ENCODE data around the gene RWDD1. TPM values are rescaled to one million over a fixed set of nuclear protein-coding genes. Genes with fewer than 3 reads are reported as not detected.

RWDD1 gene
- total and polyA plus RNA-seq, 9 donors, result 52.3 to 65.7 (median 56.8) TPM

DNA sequence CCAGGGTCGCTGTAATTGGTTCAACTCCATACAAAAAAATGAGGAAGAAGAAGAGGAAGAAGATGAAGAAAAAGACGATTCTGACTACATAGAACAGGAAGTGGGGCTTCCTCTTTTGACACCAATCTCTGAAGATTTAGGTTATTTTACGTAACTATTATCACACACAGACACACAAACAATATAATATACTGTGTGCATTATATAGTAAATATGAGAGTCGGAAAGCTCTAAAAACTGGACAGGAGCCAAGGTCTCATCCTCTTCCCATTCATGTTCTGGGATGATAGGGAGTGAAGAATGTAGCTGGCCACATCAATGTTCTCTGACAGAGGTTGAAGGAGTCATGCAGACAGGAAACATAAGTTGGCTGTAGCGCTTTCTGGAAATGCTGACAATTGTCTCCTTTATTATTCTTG, 58.3 kb downstream of the RWDD1 start:
- H3K27me3 ChIP-seq (ENCODE audit: control insufficient read depth, insufficient read depth, low read length), result no peaks in the 10 kb centered on the region
- no peaks in the 10 kb centered on the region for H3K9me3 ChIP-seq (replicated peaks; ENCODE audit: control insufficient read depth, low read depth, low read length)
- no peaks in the 10 kb centered on the region for H3K4me1 ChIP-seq (ENCODE audit: control insufficient read depth, insufficient read depth, low read length)
- H3K4me3 ChIP-seq (ENCODE audit: low read length), result no peak overlapping the region
- no peak overlapping the region for H3K27ac ChIP-seq (ENCODE audit: low read length)
- peaks cover 4% of the 10 kb centered on the region for H3K36me3 ChIP-seq (ENCODE audit: control insufficient read depth, insufficient read depth, low read length)
- WGBS (ENCODE audit: insufficient coverage), result 80% methylated on average over 1 of the region's 5 CpGs
- peak; percentile 27 for DNase-seq

DNA sequence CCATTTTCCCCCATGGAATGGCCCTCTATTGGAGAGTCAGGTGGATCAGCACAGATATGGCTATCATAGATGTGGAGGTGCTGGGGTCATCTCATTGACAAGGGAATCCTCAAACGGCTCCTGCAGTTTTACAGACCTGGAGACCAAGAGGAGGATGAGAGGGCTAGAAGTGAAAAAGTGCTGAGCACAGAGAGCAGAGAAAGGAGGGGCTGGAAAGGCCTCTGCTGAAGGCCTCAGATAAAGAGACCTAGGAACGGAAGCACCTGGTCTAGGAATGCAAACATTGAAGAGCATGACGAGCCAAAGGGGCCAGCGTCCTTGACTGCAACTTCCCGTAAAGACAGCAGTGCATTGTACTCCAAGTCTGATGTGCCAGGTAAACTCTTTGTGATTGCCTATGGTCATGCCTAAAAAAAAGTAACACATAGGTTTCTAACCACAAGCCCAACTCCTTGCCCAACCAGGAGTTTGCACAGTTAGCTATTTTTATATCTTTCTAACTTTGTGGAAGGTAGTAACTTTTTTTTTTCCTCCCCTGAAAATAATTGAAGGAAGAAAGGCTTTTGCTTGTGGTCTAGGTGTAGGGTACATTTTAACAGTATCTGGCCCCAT, 60.2 kb downstream of the RWDD1 start:
- no peaks in the 10 kb centered on the region for H3K9me3 ChIP-seq (replicated peaks; ENCODE audit: control insufficient read depth, low read depth, low read length)
- 70% methylated on average over 5 of the region's 5 CpGs for WGBS (ENCODE audit: insufficient coverage)
- DNase-seq, result peak; percentile 39
- no peaks in the 10 kb centered on the region for H3K27me3 ChIP-seq (ENCODE audit: control insufficient read depth, insufficient read depth, low read length)
- no peaks in the 10 kb centered on the region for H3K4me1 ChIP-seq (ENCODE audit: control insufficient read depth, insufficient read depth, low read length)
- H3K36me3 ChIP-seq (ENCODE audit: control insufficient read depth, insufficient read depth, low read length), result peaks cover 7% of the 10 kb centered on the region
- H3K4me3 ChIP-seq (ENCODE audit: low read length), result no peak overlapping the region
- H3K27ac ChIP-seq (ENCODE audit: low read length), result no peak overlapping the region

- H3K27me3 ChIP-seq (ENCODE audit: control insufficient read depth, insufficient read depth, low read length), result no peaks in the 10 kb centered on the region
- H3K4me3 ChIP-seq (ENCODE audit: low read length), result no peak overlapping the region
- H3K9me3 ChIP-seq (replicated peaks; ENCODE audit: control insufficient read depth, low read depth, low read length), result no peaks in the 10 kb centered on the region
- H3K4me1 ChIP-seq (ENCODE audit: control insufficient read depth, insufficient read depth, low read length), result no peaks in the 10 kb centered on the region
- H3K27ac ChIP-seq (ENCODE audit: low read length), result no peak overlapping the region
- peaks cover 7% of the 10 kb centered on the region for H3K36me3 ChIP-seq (ENCODE audit: control insufficient read depth, insufficient read depth, low read length)
- DNase-seq, result no peak
- 100% methylated on average over 1 of the region's 2 CpGs for WGBS (ENCODE audit: insufficient coverage)
Observed at GRCh38 chr6:116633685-116634084, 62.4 kb downstream of the RWDD1 start.

Other genes starting within 250 kb of the RWDD1 start
- gene DSE, start 200.6 kb upstream of the RWDD1 start, total RNA-seq, result 38.3 TPM
- 10 to 100 TPM; 23.7 to 42.3 (median 29.7) TPM for gene DSE, start 200.6 kb upstream of the RWDD1 start, polyA plus RNA-seq (ENCODE audit: insufficient read depth in 1 of 8, insufficient read length in 8 of 8, low replicate concordance in 1 of 8)
- gene CALHM6, start 110.1 kb upstream of the RWDD1 start, total RNA-seq, result 3.8 TPM
- 1 to 10 TPM; 1.8 to 5.3 (median 3.6) TPM for gene CALHM6, start 110.1 kb upstream of the RWDD1 start, polyA plus RNA-seq (ENCODE audit: insufficient read depth in 1 of 8, insufficient read length in 8 of 8, low replicate concordance in 1 of 8)
- gene CALHM5, start 59.9 kb upstream of the RWDD1 start, total RNA-seq, result 3.7 TPM
- gene CALHM5, start 59.9 kb upstream of the RWDD1 start, polyA plus RNA-seq (ENCODE audit: insufficient read depth in 1 of 8, insufficient read length in 8 of 8, low replicate concordance in 1 of 8), result 1 to 10 TPM; 1.9 to 4.1 (median 2.6) TPM
- 0.09 TPM for gene TRAPPC3L, start 25.8 kb upstream of the RWDD1 start, total RNA-seq
- under 1 TPM in 7 of 8 donors, not detected in 1; 0.07 to 0.18 (median 0.11) TPM for gene TRAPPC3L, start 25.8 kb upstream of the RWDD1 start, polyA plus RNA-seq (ENCODE audit: insufficient read depth in 1 of 8, insufficient read length in 8 of 8, low replicate concordance in 1 of 8)
- gene CALHM4, start 17.8 kb upstream of the RWDD1 start, total RNA-seq, result not detected
- gene CALHM4, start 17.8 kb upstream of the RWDD1 start, polyA plus RNA-seq (ENCODE audit: insufficient read depth in 1 of 8, insufficient read length in 8 of 8, low replicate concordance in 1 of 8), result under 1 TPM in 2 of 8 donors, not detected in 6; 0.15 to 0.23 TPM
- gene RSPH4A, start 45.0 kb downstream of the RWDD1 start, total RNA-seq, result 0.27 TPM
- gene RSPH4A, start 45.0 kb downstream of the RWDD1 start, polyA plus RNA-seq (ENCODE audit: insufficient read depth in 1 of 8, insufficient read length in 8 of 8, low replicate concordance in 1 of 8), result under 1 TPM; 0.38 to 0.70 (median 0.52) TPM
- 11.7 TPM for gene ZUP1, start 97.3 kb downstream of the RWDD1 start, total RNA-seq
- gene ZUP1, start 97.3 kb downstream of the RWDD1 start, polyA plus RNA-seq (ENCODE audit: insufficient read depth in 1 of 8, insufficient read length in 8 of 8, low replicate concordance in 1 of 8), result 10 to 100 TPM in 1 of 8 donors, 1 to 10 TPM in 7; 6.9 to 10.7 (median 8.2) TPM
- gene KPNA5, start 109.7 kb downstream of the RWDD1 start, total RNA-seq, result 20.4 TPM
- 10 to 100 TPM in 5 of 8 donors, 1 to 10 TPM in 3; 6.4 to 11.5 (median 10.3) TPM for gene KPNA5, start 109.7 kb downstream of the RWDD1 start, polyA plus RNA-seq (ENCODE audit: insufficient read depth in 1 of 8, insufficient read length in 8 of 8, low replicate concordance in 1 of 8)
- gene FAM162B, start 194.2 kb downstream of the RWDD1 start, total RNA-seq, result 12.3 TPM
- gene FAM162B, start 194.2 kb downstream of the RWDD1 start, polyA plus RNA-seq (ENCODE audit: insufficient read depth in 1 of 8, insufficient read length in 8 of 8, low replicate concordance in 1 of 8), result 1 to 10 TPM; 4.6 to 9.3 (median 6.8) TPM

Data from muscle of leg (tissue), 11 donors.